ENCODE measurements around the gene MAP3K5. TPM values are rescaled to one million over a fixed set of nuclear protein-coding genes. Genes with fewer than 3 reads are reported as not detected.

MAP3K5 gene
- total RNA-seq, 4 donors from 2014 or later, result 16.2 to 52.7 (median 34.8) TPM

GRCh38 chr6:136710877-136711552 is 81.3 kb downstream of the MAP3K5 start:
- no peak for DNase-seq
- 88 to 91% methylated on average over 6 to 7 of the region's 7 CpGs for WGBS, 2 donors (ENCODE audit: low coverage in 1 of 2)
- no peak overlapping the region for H3K4me3 ChIP-seq
- TF ChIP-seq POLR2A (IDR thresholded peaks at IDR 0.05) (no peak), EP300 (IDR thresholded peaks at IDR 0.05; ENCODE audit: low read depth) (no peak), POLR2AphosphoS5 (IDR thresholded peaks at IDR 0.05) (no peak), CTCF (IDR thresholded peaks at IDR 0.05) (no peak)
- H3K27me3 ChIP-seq, result no peaks in the 10 kb centered on the region
- H3K36me3 ChIP-seq, result no peaks in the 10 kb centered on the region
- peaks cover 0 to 15% (median 1%) of the 10 kb centered on the region in 4 donors for H3K4me1 ChIP-seq
- in situ Hi-C loops (cut with MboI; ENCODE audit: low pct_ligation_motif_present in 1 of 4, low pct_unique_long_range_greater_than_20kb in 1 of 4, low sequenced_read_pairs in 3 of 4) (no loop called here), intact Hi-C loops (cut with DNase I; ENCODE audit: low total_unique reads) (no loop called here)
- H3K27ac ChIP-seq, result no peak overlapping the region
- H3K9me3 ChIP-seq, result no peaks in the 10 kb centered on the region

- no peak overlapping the region for H3K27ac ChIP-seq
- H3K27me3 ChIP-seq, result no peaks in the 10 kb centered on the region
- H3K4me3 ChIP-seq, result no peak overlapping the region
- TF ChIP-seq CTCF (IDR thresholded peaks at IDR 0.05), result no peak
- TF ChIP-seq POLR2AphosphoS5 (IDR thresholded peaks at IDR 0.05), result no peak
- no peak for TF ChIP-seq POLR2A (IDR thresholded peaks at IDR 0.05)
- no peak for TF ChIP-seq EP300 (IDR thresholded peaks at IDR 0.05; ENCODE audit: low read depth)
- in situ Hi-C loops (cut with MboI; ENCODE audit: low pct_ligation_motif_present in 1 of 4, low pct_unique_long_range_greater_than_20kb in 1 of 4, low sequenced_read_pairs in 3 of 4), result no loop called here
- peaks cover 0 to 11% (median 0%) of the 10 kb centered on the region in 4 donors for H3K4me1 ChIP-seq
- H3K36me3 ChIP-seq, result no peaks in the 10 kb centered on the region
- intact Hi-C loops (cut with DNase I; ENCODE audit: low total_unique reads), result no loop called here
- H3K9me3 ChIP-seq, result no peaks in the 10 kb centered on the region
- DNase-seq, result no peak
Observed at GRCh38 chr6:136709429-136709828, 82.8 kb downstream of the MAP3K5 start.

- in situ Hi-C loops (cut with MboI; ENCODE audit: low pct_ligation_motif_present in 1 of 4, low pct_unique_long_range_greater_than_20kb in 1 of 4, low sequenced_read_pairs in 3 of 4) (no loop called here), intact Hi-C loops (cut with DNase I; ENCODE audit: low total_unique reads) (no loop called here)
- Histone ChIP-seq H3K4me1 (no peaks in the 10 kb centered on the region), H3K27me3 (no peaks in the 10 kb centered on the region), H3K27ac (no peak overlapping the region), H3K4me3 (no peak overlapping the region), H3K9me3 (no peaks in the 10 kb centered on the region), H3K36me3 (no peaks in the 10 kb centered on the region)
- 93 to 94% methylated on average over 5 of the region's 5 CpGs for WGBS, 2 donors (ENCODE audit: low coverage in 1 of 2)
- no peak for DNase-seq
- TF ChIP-seq CTCF (IDR thresholded peaks at IDR 0.05) (no peak), EP300 (IDR thresholded peaks at IDR 0.05; ENCODE audit: low read depth) (no peak), POLR2AphosphoS5 (IDR thresholded peaks at IDR 0.05) (no peak), POLR2A (IDR thresholded peaks at IDR 0.05) (no peak)
Observed at GRCh38 chr6:136706430-136706829, 85.8 kb downstream of the MAP3K5 start.

GRCh38 chr6:136703331-136703865 is 88.9 kb downstream of the MAP3K5 start:
- no peak overlapping the region for H3K27ac ChIP-seq
- 85 to 88% methylated on average over 6 to 7 of the region's 7 CpGs for WGBS, 2 donors (ENCODE audit: low coverage in 1 of 2)
- intact Hi-C loops (cut with DNase I; ENCODE audit: low total_unique reads), result no loop called here
- H3K9me3 ChIP-seq, result no peaks in the 10 kb centered on the region
- no peaks in the 10 kb centered on the region for H3K36me3 ChIP-seq
- no peaks in the 10 kb centered on the region for H3K27me3 ChIP-seq
- TF ChIP-seq POLR2A (IDR thresholded peaks at IDR 0.05) (no peak), EP300 (IDR thresholded peaks at IDR 0.05; ENCODE audit: low read depth) (no peak), POLR2AphosphoS5 (IDR thresholded peaks at IDR 0.05) (no peak), CTCF (IDR thresholded peaks at IDR 0.05) (no peak)
- H3K4me3 ChIP-seq, result no peak overlapping the region
- DNase-seq, result no peak
- H3K4me1 ChIP-seq, result no peaks in the 10 kb centered on the region
- in situ Hi-C loops (cut with MboI; ENCODE audit: low pct_ligation_motif_present in 1 of 4, low pct_unique_long_range_greater_than_20kb in 1 of 4, low sequenced_read_pairs in 3 of 4), result no loop called here
